ENCODE data around the gene TGFBR3.

Gene TGFBR3

GRCh38 chr1:91796390-91796654 lies 89.6 kb downstream of the TGFBR3 start:
- no peak for DNase-seq

- no peak for DNase-seq
These were observed 90.2 kb downstream of the TGFBR3 start for GRCh38 chr1:91795591-91796389.

- DNase-seq: no peak
These were observed 92.1 kb downstream of the TGFBR3 start for GRCh38 chr1:91793877-91794276.

- no peak for DNase-seq
These were observed 92.8 kb downstream of the TGFBR3 start for GRCh38 chr1:91793189-91793588.

GRCh38 chr1:91792489-91793071 lies 93.4 kb downstream of the TGFBR3 start:
- DNase-seq: no peak

- no peak for DNase-seq
These were observed 94.1 kb downstream of the TGFBR3 start for GRCh38 chr1:91791691-91792488.

GRCh38 chr1:91791103-91791502 lies 94.8 kb downstream of the TGFBR3 start:
- DNase-seq: no peak

GRCh38 chr1:91790392-91790791 lies 95.6 kb downstream of the TGFBR3 start:
- no peak for DNase-seq

- DNase-seq: no peak
These were observed 96.5 kb downstream of the TGFBR3 start for GRCh38 chr1:91789273-91789997.

GRCh38 chr1:91787919-91788318 lies 98.0 kb downstream of the TGFBR3 start:
- no peak for DNase-seq

GRCh38 chr1:91784616-91785015 lies 101.3 kb downstream of the TGFBR3 start:
- DNase-seq: no peak

GRCh38 chr1:91784191-91784590 lies 101.8 kb downstream of the TGFBR3 start:
- DNase-seq: no peak

GRCh38 chr1:91783423-91784170 lies 102.4 kb downstream of the TGFBR3 start:
- DNase-seq: no peak

- DNase-seq: no peak
These were observed 103.9 kb downstream of the TGFBR3 start for GRCh38 chr1:91781901-91782622.

- no peak for DNase-seq
These were observed 104.6 kb downstream of the TGFBR3 start for GRCh38 chr1:91781371-91781825.

GRCh38 chr1:91779548-91780021 lies 106.4 kb downstream of the TGFBR3 start:
- no peak for DNase-seq

GRCh38 chr1:91778964-91779363 lies 107.0 kb downstream of the TGFBR3 start:
- DNase-seq: no peak

GRCh38 chr1:91777630-91778300 lies 108.2 kb downstream of the TGFBR3 start:
- no peak for DNase-seq

GRCh38 chr1:91777196-91777595 lies 108.8 kb downstream of the TGFBR3 start:
- DNase-seq: no peak

GRCh38 chr1:91776068-91776794 lies 109.7 kb downstream of the TGFBR3 start:
- DNase-seq: no peak
